Ascending aorta (tissue), 2 donors: ENCODE results near the gene CAVIN4. TPM values are rescaled to one million over a fixed set of nuclear protein-coding genes. Genes with fewer than 3 reads are reported as not detected.

ENCODE experiments used
- DNase-seq, 2 donors: peaks; one replicate each; pipeline ENCODE4 v3.0.0-alpha.2; 2019; ENCODE audit warnings: low spot score in 2 of 2
- H3K27ac ChIP-seq, 2 donors: fragments of 200-600 bp; sonication (generic); one replicate each; pipeline ENCODE4 v1.5.1; 2016 to 2017; ENCODE audit warnings: mild to moderate bottlenecking in 1 of 2
- H3K27me3 ChIP-seq: fragments of 200-600 bp; sonication (generic); one replicate; pipeline ENCODE4 v1.5.1; 2017
- H3K36me3 ChIP-seq, 2 donors: fragments of 200-600 bp; sonication (generic); one replicate each; pipeline ENCODE4 v1.5.1; 2016
- H3K4me1 ChIP-seq, 2 donors: fragments of 200-600 bp; sonication (generic); one replicate each; pipeline ENCODE4 v1.5.1; 2016 to 2017; ENCODE audit warnings: mild to moderate bottlenecking in 1 of 2
- H3K4me3 ChIP-seq, 2 donors: fragments of 200-600 bp; sonication (generic); one replicate each; pipeline ENCODE4 v1.5.1; 2016 to 2017; ENCODE audit warnings: mild to moderate bottlenecking in 1 of 2
- H3K9me3 ChIP-seq, 2 donors: fragments of 200-600 bp; sonication (generic); one replicate each; pipeline ENCODE4 v1.5.1; 2016
- CTCF ChIP-seq, 3 experiments: fragments of 200-600 bp in 2 of 3; fragments of 450-650 bp in 1 of 3; sonication (generic) in 2 of 3; IDR thresholded peaks; one replicate each; pipeline ENCODE4 v1.5.1; 2016 to 2019; ENCODE audit warnings: antibody characterized with exemption in 3 of 3, mild to moderate bottlenecking in 1 of 3, moderate library complexity in 1 of 3
- intact Hi-C: fragments of 100-400 bp; cut with DNase I; formaldehyde crosslinking; loops from one replicate; pipeline ENCODE4 v1.15.1; 2023
- total RNA-seq: library from RNA; depleted of rRNA; stranded (reverse); fragments of >200 nt; gene quantifications from one replicate; pipeline ENCODE4 v1.1.0, GENCODE V29; 2016

The CAVIN4 gene
- total RNA-seq, 1 donor from 2014 or later = not detected

- no peak for TF ChIP-seq CTCF (IDR thresholded peaks at IDR 0.05)
- H3K4me3 ChIP-seq = no peak overlapping the region
- intact Hi-C loops = no loop called here
- H3K27ac ChIP-seq = no peak overlapping the region
- no peaks in the 10 kb centered on the region for H3K36me3 ChIP-seq
- H3K27me3 ChIP-seq = no peaks in the 10 kb centered on the region
- no peak for DNase-seq
- H3K4me1 ChIP-seq = peaks cover 0 to 3% of the 10 kb centered on the region in 2 donors
- no peaks in the 10 kb centered on the region for H3K9me3 ChIP-seq
Measured at GRCh38 chr9:100581661-100582060, 3.8 kb downstream of the CAVIN4 start.

- Histone ChIP-seq H3K27ac (no peak overlapping the region), H3K4me3 (no peak overlapping the region), H3K4me1 (peaks cover 0 to 3% of the 10 kb centered on the region in 2 donors), H3K27me3 (no peaks in the 10 kb centered on the region), H3K36me3 (no peaks in the 10 kb centered on the region), H3K9me3 (no peaks in the 10 kb centered on the region)
- DNase-seq = no peak
- no peak for TF ChIP-seq CTCF (IDR thresholded peaks at IDR 0.05)
- intact Hi-C loops = no loop called here
Measured at GRCh38 chr9:100583014-100583802, 5.3 kb downstream of the CAVIN4 start.

- Histone ChIP-seq H3K36me3 (no peaks in the 10 kb centered on the region), H3K27ac (no peak overlapping the region), H3K4me3 (no peak overlapping the region), H3K9me3 (no peaks in the 10 kb centered on the region), H3K4me1 (peaks cover 0 to 3% of the 10 kb centered on the region in 2 donors), H3K27me3 (no peaks in the 10 kb centered on the region)
- intact Hi-C loops = no loop called here
- no peak for TF ChIP-seq CTCF (IDR thresholded peaks at IDR 0.05)
- DNase-seq = no peak
Measured at GRCh38 chr9:100584951-100585350, 7.1 kb downstream of the CAVIN4 start.

- Histone ChIP-seq H3K9me3 (no peaks in the 10 kb centered on the region), H3K36me3 (no peaks in the 10 kb centered on the region), H3K4me3 (no peak overlapping the region), H3K4me1 (peaks cover 0 to 3% of the 10 kb centered on the region in 2 donors), H3K27me3 (no peaks in the 10 kb centered on the region), H3K27ac (no peak overlapping the region)
- intact Hi-C loops = no loop called here
- DNase-seq = no peak
- no peak for TF ChIP-seq CTCF (IDR thresholded peaks at IDR 0.05)
Measured at GRCh38 chr9:100586093-100586492, 8.2 kb downstream of the CAVIN4 start.

- H3K27ac ChIP-seq = no peak overlapping the region
- no peaks in the 10 kb centered on the region for H3K27me3 ChIP-seq
- TF ChIP-seq CTCF (IDR thresholded peaks at IDR 0.05) = no peak
- intact Hi-C loops = no loop called here
- H3K36me3 ChIP-seq = no peaks in the 10 kb centered on the region
- H3K9me3 ChIP-seq = no peaks in the 10 kb centered on the region
- no peak overlapping the region for H3K4me3 ChIP-seq
- H3K4me1 ChIP-seq = peaks cover 0 to 3% of the 10 kb centered on the region in 2 donors
- DNase-seq = no peak
Measured at GRCh38 chr9:100587375-100587774, 9.5 kb downstream of the CAVIN4 start.
